Measurements from ENCODE around the gene CLIC3. TPM values are rescaled to one million over a fixed set of nuclear protein-coding genes. Genes with fewer than 3 reads are reported as not detected.

Gene CLIC3
- total RNA-seq, 1 donor from 2014 or later, result not detected

GRCh38 chr9:137040568-137040967 lies 44.2 kb upstream of the CLIC3 start:
- H3K4me1 ChIP-seq, result peaks cover 6% of the 10 kb centered on the region
- H3K4me2 ChIP-seq, result no peak overlapping the region
- H3K36me3 ChIP-seq, result no peaks in the 10 kb centered on the region
- no peak overlapping the region for H3K9ac ChIP-seq
- Mint-ChIP-seq H3K9me3 (no peaks in the 10 kb centered on the region), H3K4me3 (no peak overlapping the region), H3K4me1 (peaks cover 4% of the 10 kb centered on the region), H3K36me3 (no peaks in the 10 kb centered on the region), H3K27me3 (ENCODE audit: insufficient read depth, low read depth) (peaks cover 5% of the 10 kb centered on the region), H3K27ac (no peak overlapping the region)
- H3F3A ChIP-seq (ENCODE audit: low read depth), result peaks cover 5% of the 10 kb centered on the region
- no peak overlapping the region for H2AFZ ChIP-seq (replicated peaks)
- no peak overlapping the region for H3K27ac ChIP-seq
- H3K27me3 ChIP-seq, result peaks cover 19% of the 10 kb centered on the region
- TF ChIP-seq, protein P1, sequence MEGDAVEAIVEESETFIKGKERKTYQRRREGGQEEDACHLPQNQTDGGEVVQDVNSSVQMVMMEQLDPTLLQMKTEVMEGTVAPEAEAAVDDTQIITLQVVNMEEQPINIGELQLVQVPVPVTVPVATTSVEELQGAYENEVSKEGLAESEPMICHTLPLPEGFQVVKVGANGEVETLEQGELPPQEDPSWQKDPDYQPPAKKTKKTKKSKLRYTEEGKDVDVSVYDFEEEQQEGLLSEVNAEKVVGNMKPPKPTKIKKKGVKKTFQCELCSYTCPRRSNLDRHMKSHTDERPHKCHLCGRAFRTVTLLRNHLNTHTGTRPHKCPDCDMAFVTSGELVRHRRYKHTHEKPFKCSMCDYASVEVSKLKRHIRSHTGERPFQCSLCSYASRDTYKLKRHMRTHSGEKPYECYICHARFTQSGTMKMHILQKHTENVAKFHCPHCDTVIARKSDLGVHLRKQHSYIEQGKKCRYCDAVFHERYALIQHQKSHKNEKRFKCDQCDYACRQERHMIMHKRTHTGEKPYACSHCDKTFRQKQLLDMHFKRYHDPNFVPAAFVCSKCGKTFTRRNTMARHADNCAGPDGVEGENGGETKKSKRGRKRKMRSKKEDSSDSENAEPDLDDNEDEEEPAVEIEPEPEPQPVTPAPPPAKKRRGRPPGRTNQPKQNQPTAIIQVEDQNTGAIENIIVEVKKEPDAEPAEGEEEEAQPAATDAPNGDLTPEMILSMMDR (IDR thresholded peaks at IDR 0.05), result no peak
- TF ChIP-seq EZH2 (IDR thresholded peaks at IDR 0.05) (no peak), EZH2phosphoT487 (IDR thresholded peaks at IDR 0.05) (no peak)
- DNase-seq (ENCODE audit: low spot score), result no peak
- peaks cover 32% of the 10 kb centered on the region for H4K20me1 ChIP-seq (ENCODE audit: low read depth)
- no peaks in the 10 kb centered on the region for H3K79me2 ChIP-seq (ENCODE audit: low read depth)
- no peak overlapping the region for H3K4me3 ChIP-seq
- no peaks in the 10 kb centered on the region for H3K9me3 ChIP-seq (ENCODE audit: low read depth)

DNA sequence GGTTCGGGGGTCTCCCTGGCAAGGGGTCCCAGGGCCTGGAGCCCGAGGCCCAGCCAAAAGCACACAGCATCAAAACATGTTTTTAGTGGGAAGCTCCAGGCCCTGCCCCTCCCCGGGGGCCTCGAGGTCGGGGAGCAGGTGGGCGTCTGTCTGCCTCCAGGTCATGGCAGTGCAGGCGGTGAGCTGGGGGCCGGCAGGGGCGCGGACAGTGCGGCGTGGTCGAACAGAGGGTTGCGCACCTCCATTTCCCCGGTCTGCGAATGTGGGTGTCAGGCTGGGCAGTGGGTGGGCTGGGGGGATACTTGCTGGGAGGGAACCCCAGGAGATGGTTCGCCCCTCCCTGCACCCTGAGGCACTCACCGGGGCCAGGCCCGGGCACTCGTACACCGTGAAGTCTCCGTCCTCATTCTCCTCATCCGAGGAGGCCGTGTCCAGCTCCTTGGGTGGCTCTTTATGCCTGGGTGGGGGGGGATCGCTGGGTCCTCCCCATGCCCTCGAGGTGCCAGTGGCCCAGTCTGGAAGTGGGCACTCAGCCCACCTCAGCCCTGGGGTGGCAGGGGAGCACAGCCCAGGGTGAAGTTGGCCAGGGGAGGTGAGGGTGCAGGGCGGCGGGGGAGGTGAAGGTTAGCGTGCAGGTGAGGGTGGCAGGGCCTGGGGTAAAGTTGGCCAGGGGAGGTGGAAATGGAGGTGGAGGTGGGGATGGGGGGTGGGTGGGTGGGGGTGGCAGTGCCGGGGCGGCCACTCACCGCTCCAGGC lies 43.4 kb upstream of the CLIC3 start:
- no peak overlapping the region for H3K4me3 Mint-ChIP-seq
- Histone ChIP-seq H3K4me3 (no peak overlapping the region), H3K27me3 (peaks cover 11% of the 10 kb centered on the region), H3K4me2 (no peak overlapping the region), H3K79me2 (ENCODE audit: low read depth) (no peaks in the 10 kb centered on the region), H3F3A (ENCODE audit: low read depth) (peaks cover 5% of the 10 kb centered on the region), H3K9ac (no peak overlapping the region), H3K4me1 (peaks cover under 1% of the 10 kb centered on the region), H3K27ac (no peak overlapping the region), H3K9me3 (ENCODE audit: low read depth) (no peaks in the 10 kb centered on the region), H3K36me3 (no peaks in the 10 kb centered on the region), H2AFZ (replicated peaks) (no peak overlapping the region), H4K20me1 (ENCODE audit: low read depth) (peaks cover 26% of the 10 kb centered on the region)
- peaks cover 1% of the 10 kb centered on the region for H3K27me3 Mint-ChIP-seq (ENCODE audit: insufficient read depth, low read depth)
- DNase-seq (ENCODE audit: low spot score), result no peak
- peaks cover 2% of the 10 kb centered on the region for H3K4me1 Mint-ChIP-seq
- H3K36me3 Mint-ChIP-seq, result no peaks in the 10 kb centered on the region
- H3K27ac Mint-ChIP-seq, result no peak overlapping the region
- TF ChIP-seq EZH2phosphoT487 (IDR thresholded peaks at IDR 0.05), result no peak
- no peak for TF ChIP-seq EZH2 (IDR thresholded peaks at IDR 0.05)
- TF ChIP-seq, protein P1 (IDR thresholded peaks at IDR 0.05), result no peak
- H3K9me3 Mint-ChIP-seq, result no peaks in the 10 kb centered on the region

DNA sequence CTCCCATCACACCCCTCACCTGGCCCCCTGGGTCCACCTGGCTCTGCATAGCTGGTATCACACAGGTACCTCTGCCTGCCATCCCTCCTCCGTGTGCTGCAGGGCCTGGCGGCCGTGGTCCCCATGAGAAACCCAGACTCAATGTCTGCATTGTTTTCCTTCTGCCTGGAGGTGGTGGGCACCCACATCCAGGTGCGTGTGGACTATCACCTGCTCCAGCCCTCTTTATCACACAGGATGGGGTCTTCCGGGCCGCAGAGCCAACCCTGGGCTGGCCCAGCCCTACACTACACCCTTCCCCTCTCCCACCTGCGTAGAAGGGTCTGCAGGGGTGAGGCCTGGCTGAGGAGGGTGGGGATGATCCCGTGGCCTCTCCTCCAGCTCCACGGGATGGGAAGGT lies 42.5 kb upstream of the CLIC3 start:
- Histone ChIP-seq H3K4me1 (no peaks in the 10 kb centered on the region), H3K9ac (no peak overlapping the region), H3K79me2 (ENCODE audit: low read depth) (no peaks in the 10 kb centered on the region), H3K9me3 (ENCODE audit: low read depth) (no peaks in the 10 kb centered on the region), H3K4me2 (no peak overlapping the region), H3K27me3 (peaks cover 2% of the 10 kb centered on the region), H3F3A (ENCODE audit: low read depth) (peaks cover 6% of the 10 kb centered on the region), H2AFZ (replicated peaks) (no peak overlapping the region), H3K36me3 (no peaks in the 10 kb centered on the region), H3K27ac (no peak overlapping the region), H4K20me1 (ENCODE audit: low read depth) (peaks cover 17% of the 10 kb centered on the region), H3K4me3 (no peak overlapping the region)
- Mint-ChIP-seq H3K36me3 (no peaks in the 10 kb centered on the region), H3K4me3 (no peak overlapping the region), H3K4me1 (no peaks in the 10 kb centered on the region), H3K27me3 (ENCODE audit: insufficient read depth, low read depth) (no peaks in the 10 kb centered on the region), H3K9me3 (no peaks in the 10 kb centered on the region), H3K27ac (no peak overlapping the region)
- no peak for DNase-seq (ENCODE audit: low spot score)
- TF ChIP-seq EZH2phosphoT487 (IDR thresholded peaks at IDR 0.05) (no peak), EZH2 (IDR thresholded peaks at IDR 0.05) (no peak)
- TF ChIP-seq, protein P1 (IDR thresholded peaks at IDR 0.05), result no peak
